ENCODE results near the gene MYBBP1A.

GRCh38 chr17:4509401-4509800 lies 45.8 kb downstream of the MYBBP1A start:
- TF ChIP-seq RCOR1 (IDR thresholded peaks at IDR 0.05; ENCODE audit: low read depth, low read length), result no peak
- TF ChIP-seq CTCF (IDR thresholded peaks at IDR 0.05), result no peak
- no peak for TF ChIP-seq KDM5A (IDR thresholded peaks at IDR 0.05)
- TF ChIP-seq POLR2A (IDR thresholded peaks at IDR 0.05; ENCODE audit: low read length), result no peak
- TF ChIP-seq HDAC2 (IDR thresholded peaks at IDR 0.05), result no peak
- TF ChIP-seq EP300 (IDR thresholded peaks at IDR 0.05), result no peak
